Left ventricle myocardium inferior (tissue), 1 donor: ENCODE measurements around the gene ST6GAL2. TPM values are rescaled to one million over a fixed set of nuclear protein-coding genes. Genes with fewer than 3 reads are reported as not detected.

Experiments
- DNase-seq: peaks from one replicate; pipeline ENCODE4 v3.0.0-alpha.2; 2020
- H3K27ac ChIP-seq: fragments of 200-600 bp; replicated peaks from 2 replicates; pipeline ENCODE4 v1.8.0; 2021
- H3K27me3 ChIP-seq: fragments of 200-600 bp; 2 replicates; pipeline ENCODE4 v1.8.0; 2021; ENCODE audit warnings: low read depth
- H3K36me3 ChIP-seq: fragments of 200-600 bp; 2 replicates; pipeline ENCODE4 v1.8.0; 2021
- H3K4me1 ChIP-seq: fragments of 200-600 bp; 2 replicates; pipeline ENCODE4 v1.8.0; 2021
- H3K4me3 ChIP-seq: fragments of 200-600 bp; 2 replicates; pipeline ENCODE4 v1.8.0; 2021; ENCODE audit warnings: mild to moderate bottlenecking, moderate library complexity
- H3K9me3 ChIP-seq: fragments of 200-600 bp; replicated peaks from 2 replicates; pipeline ENCODE4 v1.8.0; 2021
- intact Hi-C: fragments of 100-400 bp; cut with micrococcal nuclease; formaldehyde crosslinking; loops from one replicate; pipeline ENCODE4 v1.11.0; 2022
- total RNA-seq: library from RNA; stranded (reverse); fragmentation: NEBNext Ultra II Directional; extraction: Animal tissue kit (Norgen Biotek cat#: 25700); gene quantifications from one replicate; pipeline ENCODE4 v1.2.1, GENCODE V29; 2021
- TF ChIP-seq, protein P1 (sequence below): fragments of 200-600 bp; IDR thresholded peaks from 2 replicates; pipeline ENCODE4 v1.8.0; 2021; ENCODE audit warnings: antibody characterized with exemption, mild to moderate bottlenecking, borderline replicate concordance
- donor health status: DM: no; HTN: yes; CAD: no; lungs with severe emphysema.

The ST6GAL2 gene
- total RNA-seq, 1 donor from 2014 or later: 0.41 TPM

DNA sequence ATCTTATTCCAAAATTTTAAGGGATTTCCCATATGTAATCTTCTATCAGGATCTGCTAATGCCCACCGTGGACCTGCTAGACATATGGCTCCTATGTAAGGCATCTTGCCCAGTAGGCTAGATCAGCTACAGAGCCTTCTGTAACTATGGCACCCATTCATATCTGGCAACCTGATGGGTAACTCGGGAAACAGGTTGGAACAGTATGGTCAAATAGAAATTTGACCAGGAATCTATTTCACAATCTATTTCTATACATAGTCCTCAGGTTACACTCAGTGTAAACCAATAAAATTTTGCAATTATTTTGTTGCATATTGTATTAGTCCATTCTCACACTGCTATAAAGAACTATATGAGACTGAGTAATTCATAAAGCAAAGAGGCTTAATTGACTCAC is 93.3 kb downstream of the ST6GAL2 start:
- Histone ChIP-seq H3K9me3 (no peaks in the 10 kb centered on the region), H3K4me3 (no peak overlapping the region), H3K27ac (no peak overlapping the region), H3K36me3 (no peaks in the 10 kb centered on the region), H3K4me1 (no peaks in the 10 kb centered on the region), H3K27me3 (no peaks in the 10 kb centered on the region)
- DNase-seq: no peak
- intact Hi-C loops: no loop called here
- TF ChIP-seq, protein P1, sequence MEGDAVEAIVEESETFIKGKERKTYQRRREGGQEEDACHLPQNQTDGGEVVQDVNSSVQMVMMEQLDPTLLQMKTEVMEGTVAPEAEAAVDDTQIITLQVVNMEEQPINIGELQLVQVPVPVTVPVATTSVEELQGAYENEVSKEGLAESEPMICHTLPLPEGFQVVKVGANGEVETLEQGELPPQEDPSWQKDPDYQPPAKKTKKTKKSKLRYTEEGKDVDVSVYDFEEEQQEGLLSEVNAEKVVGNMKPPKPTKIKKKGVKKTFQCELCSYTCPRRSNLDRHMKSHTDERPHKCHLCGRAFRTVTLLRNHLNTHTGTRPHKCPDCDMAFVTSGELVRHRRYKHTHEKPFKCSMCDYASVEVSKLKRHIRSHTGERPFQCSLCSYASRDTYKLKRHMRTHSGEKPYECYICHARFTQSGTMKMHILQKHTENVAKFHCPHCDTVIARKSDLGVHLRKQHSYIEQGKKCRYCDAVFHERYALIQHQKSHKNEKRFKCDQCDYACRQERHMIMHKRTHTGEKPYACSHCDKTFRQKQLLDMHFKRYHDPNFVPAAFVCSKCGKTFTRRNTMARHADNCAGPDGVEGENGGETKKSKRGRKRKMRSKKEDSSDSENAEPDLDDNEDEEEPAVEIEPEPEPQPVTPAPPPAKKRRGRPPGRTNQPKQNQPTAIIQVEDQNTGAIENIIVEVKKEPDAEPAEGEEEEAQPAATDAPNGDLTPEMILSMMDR: no peak

DNA sequence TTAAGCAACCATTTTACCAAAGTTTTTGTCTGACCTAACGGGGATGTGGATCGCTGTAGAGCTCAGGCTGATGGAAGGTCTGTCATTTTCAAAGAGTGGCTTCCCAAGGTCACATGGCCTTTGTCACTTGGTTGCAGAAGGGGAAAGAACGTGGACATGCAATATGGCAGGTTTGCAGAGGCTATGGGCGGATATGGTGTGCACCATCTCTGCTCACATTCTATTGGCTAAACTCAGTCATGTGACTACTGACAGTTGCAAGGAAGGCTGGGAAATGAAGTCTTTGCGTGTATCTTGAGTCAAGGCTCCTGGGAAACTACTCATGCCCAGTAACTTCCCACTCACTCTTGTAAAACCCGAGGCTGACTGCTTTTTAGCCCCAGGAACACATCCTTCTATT is 96.8 kb downstream of the ST6GAL2 start:
- Histone ChIP-seq H3K9me3 (no peaks in the 10 kb centered on the region), H3K27ac (no peak overlapping the region), H3K27me3 (no peaks in the 10 kb centered on the region), H3K4me1 (peaks cover 9% of the 10 kb centered on the region), H3K4me3 (no peak overlapping the region), H3K36me3 (no peaks in the 10 kb centered on the region)
- DNase-seq: no peak
- intact Hi-C loops: no loop called here
- TF ChIP-seq, protein P1: no peak

DNA sequence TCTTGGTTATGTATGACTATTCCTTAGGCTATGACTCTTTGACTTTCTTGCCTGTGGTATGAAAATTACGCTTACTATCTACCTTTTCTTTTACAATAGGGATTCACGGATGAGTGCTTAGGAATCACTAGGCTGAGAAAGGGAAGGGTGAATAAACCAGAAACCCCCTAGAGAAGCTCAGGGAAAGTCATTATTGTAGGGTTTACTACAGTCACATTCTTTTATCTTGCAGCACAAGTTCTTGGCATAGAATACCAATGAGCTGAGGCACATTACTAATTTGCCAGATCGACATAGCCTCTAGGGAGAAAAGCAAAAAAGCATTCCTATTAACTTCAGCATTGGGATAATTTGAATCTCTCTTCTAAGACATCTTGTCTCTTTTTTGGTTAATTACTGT is 103.3 kb downstream of the ST6GAL2 start:
- H3K4me3 ChIP-seq: no peak overlapping the region
- H3K9me3 ChIP-seq: peaks cover 17% of the 10 kb centered on the region
- H3K4me1 ChIP-seq: peaks cover 17% of the 10 kb centered on the region
- no peak for DNase-seq
- H3K36me3 ChIP-seq: no peaks in the 10 kb centered on the region
- TF ChIP-seq, protein P1: no peak
- intact Hi-C loops: no loop called here
- no peaks in the 10 kb centered on the region for H3K27me3 ChIP-seq
- H3K27ac ChIP-seq: no peak overlapping the region

DNA sequence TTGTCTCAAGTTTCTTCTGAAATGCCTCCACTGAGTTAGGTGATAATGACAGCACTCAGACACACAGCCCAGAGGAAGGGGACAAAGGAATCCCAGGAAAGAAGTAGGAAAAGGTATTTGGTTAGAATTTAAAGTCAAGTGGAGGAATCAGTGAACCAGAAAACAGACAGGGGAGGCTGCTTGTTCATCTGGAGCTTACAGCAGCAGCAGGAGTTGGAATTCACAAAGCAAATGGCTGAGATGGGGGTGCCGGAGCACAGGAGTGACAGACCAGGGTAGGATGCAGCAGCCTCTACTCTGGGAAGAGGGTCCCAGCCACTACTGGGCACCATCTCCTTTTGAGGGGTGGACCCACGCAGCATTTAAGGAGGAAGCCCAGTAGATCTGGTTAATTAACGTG is 104.8 kb downstream of the ST6GAL2 start:
- no peak overlapping the region for H3K27ac ChIP-seq
- no peaks in the 10 kb centered on the region for H3K36me3 ChIP-seq
- no peak for DNase-seq
- intact Hi-C loops: no loop called here
- no peak overlapping the region for H3K4me3 ChIP-seq
- H3K9me3 ChIP-seq: peaks cover 17% of the 10 kb centered on the region
- no peaks in the 10 kb centered on the region for H3K27me3 ChIP-seq
- TF ChIP-seq, protein P1: no peak
- peaks cover 8% of the 10 kb centered on the region for H3K4me1 ChIP-seq

DNA sequence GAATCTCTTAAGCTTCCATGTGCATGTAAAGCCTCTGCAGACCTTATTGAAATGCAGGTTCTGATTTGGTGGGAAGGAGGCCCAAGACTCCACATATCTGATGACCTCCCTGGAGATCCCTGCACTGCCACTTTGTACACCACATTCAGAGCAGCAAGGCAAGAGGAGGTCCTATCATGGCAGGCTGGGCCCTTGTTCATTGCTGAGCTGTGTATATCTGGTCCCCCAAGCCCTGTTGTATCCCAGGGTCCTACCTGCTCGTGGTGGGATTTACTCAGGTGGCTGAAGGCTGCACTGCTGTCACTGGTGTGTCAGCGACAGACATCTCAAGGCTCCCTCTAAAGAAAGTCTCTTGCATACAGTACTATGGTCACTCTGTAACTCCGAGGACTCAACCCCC is 114.2 kb downstream of the ST6GAL2 start:
- TF ChIP-seq, protein P1: no peak
- DNase-seq: no peak
- H3K4me3 ChIP-seq: no peak overlapping the region
- H3K36me3 ChIP-seq: no peaks in the 10 kb centered on the region
- H3K27ac ChIP-seq: no peak overlapping the region
- peaks cover 7% of the 10 kb centered on the region for H3K9me3 ChIP-seq
- H3K27me3 ChIP-seq: no peaks in the 10 kb centered on the region
- H3K4me1 ChIP-seq: no peaks in the 10 kb centered on the region
- intact Hi-C loops: no loop called here

DNA sequence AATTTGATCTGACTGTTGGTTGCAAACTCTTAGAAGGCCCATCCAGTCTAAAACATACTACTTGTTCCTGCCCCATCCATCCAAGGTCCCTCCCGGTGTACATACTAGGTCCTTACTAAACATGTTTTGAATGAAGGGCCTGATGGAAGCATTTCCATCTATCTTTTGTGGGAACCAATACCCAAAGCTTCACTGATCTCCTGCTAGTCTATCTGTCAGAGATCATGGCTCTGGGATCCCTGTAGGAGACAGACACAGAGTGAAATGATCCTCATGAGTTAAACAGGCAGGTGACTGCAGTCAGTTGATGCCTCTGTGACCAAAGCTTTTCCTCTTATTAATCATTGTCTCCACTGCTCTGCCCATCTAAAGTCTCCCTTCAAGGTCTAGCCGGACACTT is 115.0 kb downstream of the ST6GAL2 start:
- DNase-seq: no peak
- intact Hi-C loops: no loop called here

More for the DNA sequence above, 115.0 kb downstream of the ST6GAL2 start:
- Histone ChIP-seq H3K4me3 (no peak overlapping the region), H3K36me3 (no peaks in the 10 kb centered on the region), H3K27me3 (no peaks in the 10 kb centered on the region), H3K4me1 (no peaks in the 10 kb centered on the region), H3K9me3 (peaks cover 6% of the 10 kb centered on the region), H3K27ac (no peak overlapping the region)
- TF ChIP-seq, protein P1: no peak
